Keratinocyte (primary cell): ENCODE data around the gene ZSCAN1. TPM values are rescaled to one million over a fixed set of nuclear protein-coding genes. Genes with fewer than 3 reads are reported as not detected.

Experiments
- DNase-seq: peaks from one replicate; pipeline ENCODE4 v3.0.0-alpha.2; 2011; ENCODE audit warnings: low read depth, missing footprints, low spot score
- FAIRE-seq: peaks from 2 replicates; lab custom pipeline; 2011; peaks lifted over from hg19 to GRCh38; lab: Jason Lieb, UNC
- H2AFZ ChIP-seq: 2 replicates; pipeline ENCODE4 v1.6.0; 2012; ENCODE audit warnings: low read length, control low read depth, inconsistent platforms; ENCODE audit not compliant: control insufficient read depth
- H3K27ac ChIP-seq: 2 replicates; pipeline ENCODE4 v1.5.1; 2011; ENCODE audit warnings: low read length; ENCODE audit not compliant: control insufficient read depth, insufficient read depth
- H3K27me3 ChIP-seq: 3 replicates; pipeline ENCODE4 v1.6.0; 2011; ENCODE audit warnings: low read length; ENCODE audit not compliant: control insufficient read depth, insufficient read depth; ENCODE audit errors: extremely low read depth
- H3K36me3 ChIP-seq, 2 experiments: 2 replicates in 1 of 2; 3 replicates in 1 of 2; pipeline ENCODE4 v1.5.1; 2011; ENCODE audit warnings: low read length in 2 of 2, mild to moderate bottlenecking in 1 of 2; ENCODE audit not compliant: control insufficient read depth in 2 of 2, insufficient read depth in 2 of 2; ENCODE audit errors: extremely low read depth in 1 of 2
- H3K4me1 ChIP-seq: 3 replicates; pipeline ENCODE4 v1.5.1; 2011; ENCODE audit warnings: low read length; ENCODE audit not compliant: control insufficient read depth, insufficient read depth; ENCODE audit errors: extremely low read depth
- H3K4me2 ChIP-seq: 3 replicates; pipeline ENCODE4 v1.6.0; 2011; ENCODE audit warnings: low read depth, low read length; ENCODE audit not compliant: control insufficient read depth, insufficient read depth; ENCODE audit errors: extremely low read depth
- H3K4me3 ChIP-seq, 3 experiments: fragments of 200-600 bp in 1 of 3; sonication (generic) in 1 of 3; 2 replicates in 2 of 3; 3 replicates in 1 of 3; pipeline ENCODE4 v1.5.1; 2011 to 2016; ENCODE audit warnings: low read length in 3 of 3, mild to moderate bottlenecking in 3 of 3, control low read depth in 2 of 3, inconsistent platforms in 1 of 3, low read depth in 1 of 3, mixed read lengths in 1 of 3, mixed run types in 1 of 3, moderate library complexity in 1 of 3; ENCODE audit not compliant: control insufficient read depth in 2 of 3, insufficient read depth in 2 of 3; ENCODE audit errors: extremely low read depth in 1 of 3
- H3K79me2 ChIP-seq: 2 replicates; pipeline ENCODE4 v1.6.0; 2012; ENCODE audit warnings: low read length; ENCODE audit not compliant: control insufficient read depth, insufficient read depth
- H3K9ac ChIP-seq: 3 replicates; pipeline ENCODE4 v1.6.0; 2011; ENCODE audit warnings: low read length; ENCODE audit not compliant: control insufficient read depth, insufficient read depth; ENCODE audit errors: extremely low read depth
- H3K9me1 ChIP-seq: 3 replicates; pipeline ENCODE4 v1.6.0; 2011; ENCODE audit warnings: low read length; ENCODE audit not compliant: control insufficient read depth, insufficient read depth; ENCODE audit errors: extremely low read depth
- H3K9me3 ChIP-seq: 2 replicates; pipeline ENCODE4 v1.5.1; 2012; ENCODE audit warnings: low read depth, low read length; ENCODE audit not compliant: control insufficient read depth
- H4K20me1 ChIP-seq: 3 replicates; pipeline ENCODE4 v1.6.0; 2011; ENCODE audit warnings: low read length; ENCODE audit not compliant: control insufficient read depth, insufficient read depth; ENCODE audit errors: extremely low read depth
- CTCF ChIP-seq, 3 experiments: IDR thresholded peaks in 1 of 3; conservative IDR thresholded peaks in 1 of 3; optimal IDR thresholded peaks in 1 of 3; 2 replicates in 2 of 3; 3 replicates in 1 of 3; pipeline versions ENCODE3 to v1.5.1; 2011; ENCODE audit warnings: low read length in 3 of 3, mild to moderate bottlenecking in 3 of 3, moderate library complexity in 2 of 3, control low read depth in 1 of 3, inconsistent platforms in 1 of 3; ENCODE audit not compliant: insufficient read depth in 2 of 3; ENCODE audit errors: extremely low read depth in 1 of 3
- EZH2 ChIP-seq: IDR thresholded peaks from one replicate; pipeline ENCODE4 v1.6.1; 2012; ENCODE audit warnings: inconsistent platforms, mild to moderate bottlenecking, low read length, moderate library complexity
- dilution Hi-C: fragments of 300-500 bp; cut with MboI; formaldehyde crosslinking; loops from one replicate; pipeline ENCODE4 v1.7.0; 2020; ENCODE audit warnings: low sequenced_read_pairs; ENCODE audit not compliant: extremely low pct_ligation_motif_present
- polyA plus RNA-seq, 5 experiments: library from polyadenylated mRNA; depleted of rRNA in 3 of 5; stranded (reverse) in 3 of 5; stranded (forward) in 1 of 5; unstranded in 1 of 5; fragments of >200 nt; gene quantifications; 1 replicate in 1 of 5; 2 replicates in 3 of 5; 3 replicates in 1 of 5; pipeline versions ENCODE4 v1.2.1 to v1.2.3, GENCODE V29; 2011 to 2012; ENCODE audit warnings: missing spikeins in 2 of 5, low read depth in 1 of 5, low replicate concordance in 1 of 5

ZSCAN1 gene
- polyA plus RNA-seq, 1 donor (not counting 4 experiments of a cell fraction or from before 2014, with no cell fraction given) = not detected

- H3K9me1 ChIP-seq = no peaks in the 10 kb centered on the region
- H3K4me3 ChIP-seq = no peak overlapping the region
- H3K27ac ChIP-seq = no peak overlapping the region
- no peak overlapping the region for H2AFZ ChIP-seq
- TF ChIP-seq EZH2 (no peak), CTCF (optimal IDR thresholded peaks at IDR 0.05 in 1 of 3, IDR thresholded peaks at IDR 0.05 in 1 of 3, conservative IDR thresholded peaks at IDR 0.05 in 1 of 3; ENCODE audit: extremely low read depth in 1 of 3, insufficient read depth in 2 of 3, low read length in 3 of 3) (no peak)
- dilution Hi-C loops = no loop called here
- no peaks in the 10 kb centered on the region for H3K27me3 ChIP-seq
- H3K9me3 ChIP-seq = peaks cover 8% of the 10 kb centered on the region
- peaks cover 3% of the 10 kb centered on the region for H3K4me1 ChIP-seq
- no peak overlapping the region for H3K9ac ChIP-seq
- peaks cover 4% of the 10 kb centered on the region for H3K79me2 ChIP-seq
- peaks cover 0 to 2% of the 10 kb centered on the region in 2 experiments for H3K36me3 ChIP-seq
- DNase-seq = no peak
- H4K20me1 ChIP-seq = no peaks in the 10 kb centered on the region
- FAIRE-seq = no peak
- H3K4me2 ChIP-seq = no peak overlapping the region
These were observed 61.5 kb downstream of the ZSCAN1 start for GRCh38 chr19:58095328-58095727.

GRCh38 chr19:58096884-58097283, 63.1 kb downstream of the ZSCAN1 start:
- dilution Hi-C loops = no loop called here
- H3K27me3 ChIP-seq = no peaks in the 10 kb centered on the region
- no peaks in the 10 kb centered on the region for H3K9me1 ChIP-seq
- no peak for FAIRE-seq
- no peak overlapping the region for H2AFZ ChIP-seq
- peak overlapping the region in 1 of 3 experiments; percentile 34 for H3K4me3 ChIP-seq
- H4K20me1 ChIP-seq = no peaks in the 10 kb centered on the region
- peaks cover 0 to 2% of the 10 kb centered on the region in 2 experiments for H3K36me3 ChIP-seq
- H3K27ac ChIP-seq = no peak overlapping the region
- H3K4me2 ChIP-seq = peak overlapping the region; percentile 58
- H3K4me1 ChIP-seq = peaks cover 3% of the 10 kb centered on the region
- no peak for DNase-seq
- peaks cover 8% of the 10 kb centered on the region for H3K9me3 ChIP-seq
- TF ChIP-seq CTCF (optimal IDR thresholded peaks at IDR 0.05 in 1 of 3, IDR thresholded peaks at IDR 0.05 in 1 of 3, conservative IDR thresholded peaks at IDR 0.05 in 1 of 3; ENCODE audit: extremely low read depth in 1 of 3, insufficient read depth in 2 of 3, low read length in 3 of 3) (no peak), EZH2 (no peak)
- H3K9ac ChIP-seq = no peak overlapping the region
- H3K79me2 ChIP-seq = peaks cover 4% of the 10 kb centered on the region
